Occipital lobe (tissue), 2 donors: ENCODE measurements around the gene LSAMP. TPM values are rescaled to one million over a fixed set of nuclear protein-coding genes. Genes with fewer than 3 reads are reported as not detected.
"Not testable (repeated sequence)": the region's sequence is repeated elsewhere in the genome, so short reads cannot be mapped to it uniquely, and the experiment has no call there.

Experiments used
- DNase-seq: peaks from one replicate; lab custom pipeline; 2025; lab: John Stamatoyannopoulos, UW
- total RNA-seq: library from RNA; depleted of rRNA; stranded (reverse); fragments of >200 nt; gene quantifications from one replicate; pipeline ENCODE4 v1.2.3, GENCODE V29; 2014

The LSAMP gene
- total RNA-seq, 1 donor from 2014 or later = 47.3 TPM

DNA sequence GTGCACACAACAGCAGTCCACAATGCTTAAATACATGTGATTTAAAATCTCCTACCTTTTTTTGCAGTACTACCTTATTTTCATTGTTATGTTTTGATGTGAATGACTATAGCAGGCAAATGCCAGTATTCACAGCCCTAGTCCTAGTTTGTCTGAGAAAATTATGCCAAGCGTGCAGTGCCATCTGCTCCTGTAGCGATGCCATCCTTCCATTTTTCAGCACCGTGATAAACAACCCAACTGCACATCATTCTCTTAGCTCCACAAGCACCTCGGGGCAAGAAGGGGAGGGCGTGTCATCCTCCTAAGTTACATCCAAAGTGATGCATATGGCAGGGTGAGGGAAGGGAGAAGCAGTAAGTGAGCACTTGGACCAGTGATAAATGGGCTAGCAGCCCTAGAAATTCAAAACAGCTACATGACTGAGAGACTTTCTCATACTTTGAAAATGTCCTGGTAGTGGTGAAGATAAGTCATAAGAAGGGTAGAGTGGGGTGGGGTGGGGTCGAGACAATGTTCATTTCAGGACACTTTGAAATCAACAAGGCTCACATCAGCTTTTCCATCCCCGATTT lies 198.8 kb downstream of the LSAMP start:
- no peak for DNase-seq

DNA sequence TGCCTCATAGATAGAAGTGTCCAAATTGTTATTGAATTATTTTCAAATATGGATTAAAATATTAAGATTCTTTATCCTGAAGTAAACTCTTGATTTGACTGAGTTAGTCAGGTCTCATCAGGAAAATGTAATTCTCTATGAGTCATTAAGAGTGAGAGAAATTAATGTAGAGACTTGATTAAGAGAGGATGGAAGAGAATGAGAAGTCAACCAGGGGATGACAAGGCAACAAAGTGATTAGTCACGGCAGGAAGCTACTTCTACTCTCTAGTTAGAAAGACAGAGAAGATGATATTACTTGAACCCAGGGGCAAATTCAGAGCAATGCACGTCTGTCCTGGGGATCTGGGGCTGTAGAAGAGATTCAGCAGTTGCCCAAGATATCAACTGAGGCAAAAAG lies 202.5 kb downstream of the LSAMP start:
- DNase-seq = no peak

DNA sequence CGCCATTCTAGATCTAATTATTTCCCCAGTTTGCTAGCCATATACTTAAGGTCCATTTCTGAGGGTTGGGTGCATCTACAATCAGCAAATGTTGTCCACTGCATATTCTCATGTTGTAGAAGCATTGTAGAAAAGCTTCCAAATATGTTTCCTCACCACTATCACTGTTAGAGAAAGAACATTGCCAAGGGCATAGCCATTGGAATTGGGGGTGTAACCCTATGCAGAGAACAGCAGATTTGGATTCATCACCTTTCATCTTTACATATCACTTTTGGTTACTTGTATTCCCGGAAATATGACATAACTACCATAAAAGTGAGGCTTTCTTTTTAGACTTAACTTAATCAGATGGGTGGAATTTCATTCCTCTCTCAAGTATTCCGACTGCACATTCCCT lies 203.6 kb downstream of the LSAMP start:
- no peak for DNase-seq

DNA sequence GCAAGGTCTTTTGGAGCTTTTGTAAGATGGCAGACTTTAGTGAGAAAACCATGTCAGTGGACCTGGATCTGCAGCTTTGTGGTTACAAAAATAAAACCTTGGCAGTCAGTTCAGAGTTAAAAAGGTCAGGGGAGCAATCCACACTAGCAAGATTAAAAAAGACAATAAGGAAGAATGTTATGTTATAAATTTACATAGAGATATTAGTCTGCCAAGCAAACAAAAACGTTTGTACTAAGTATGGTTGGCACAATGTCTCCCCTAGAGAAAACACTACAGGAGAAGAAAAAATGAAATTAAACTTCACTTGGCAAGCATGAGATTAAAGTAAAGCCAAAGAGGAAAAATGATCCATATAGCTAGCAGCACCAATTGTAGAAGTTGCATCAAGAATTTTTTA lies 205.0 kb downstream of the LSAMP start:
- DNase-seq = no peak

DNA sequence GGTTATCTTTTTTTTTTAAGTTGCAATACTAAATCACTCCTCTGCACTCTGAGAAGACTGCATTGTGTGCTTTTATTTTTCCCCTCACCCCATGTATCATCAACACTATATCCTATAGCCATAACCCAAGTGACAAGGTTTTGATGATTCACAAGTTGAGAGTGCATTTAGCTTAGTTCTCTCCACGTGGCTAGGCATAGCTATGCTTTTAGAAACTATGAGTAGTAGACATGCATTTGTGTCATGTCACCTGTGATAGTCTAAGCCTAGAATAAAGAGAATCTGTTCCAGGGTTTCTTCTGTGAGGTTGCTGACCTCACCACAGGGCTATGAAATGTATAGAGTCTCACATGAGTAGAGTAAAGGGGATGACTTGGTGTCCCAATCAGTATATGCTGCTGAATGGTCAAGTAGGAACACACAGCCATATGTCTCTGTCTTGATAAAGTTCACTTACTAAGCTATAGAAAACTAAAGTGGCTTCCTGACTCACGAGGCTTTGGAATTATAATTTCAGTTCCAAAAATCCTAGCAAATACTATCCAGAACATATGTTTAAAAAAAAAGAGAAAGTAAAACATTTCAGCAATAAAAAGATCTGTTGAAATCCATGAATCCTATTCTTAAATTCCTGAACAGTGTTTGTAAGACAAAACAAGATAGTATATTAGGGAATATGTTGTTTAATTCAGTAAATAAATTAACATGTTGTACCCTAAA lies 206.3 kb downstream of the LSAMP start:
- DNase-seq = no peak

DNA sequence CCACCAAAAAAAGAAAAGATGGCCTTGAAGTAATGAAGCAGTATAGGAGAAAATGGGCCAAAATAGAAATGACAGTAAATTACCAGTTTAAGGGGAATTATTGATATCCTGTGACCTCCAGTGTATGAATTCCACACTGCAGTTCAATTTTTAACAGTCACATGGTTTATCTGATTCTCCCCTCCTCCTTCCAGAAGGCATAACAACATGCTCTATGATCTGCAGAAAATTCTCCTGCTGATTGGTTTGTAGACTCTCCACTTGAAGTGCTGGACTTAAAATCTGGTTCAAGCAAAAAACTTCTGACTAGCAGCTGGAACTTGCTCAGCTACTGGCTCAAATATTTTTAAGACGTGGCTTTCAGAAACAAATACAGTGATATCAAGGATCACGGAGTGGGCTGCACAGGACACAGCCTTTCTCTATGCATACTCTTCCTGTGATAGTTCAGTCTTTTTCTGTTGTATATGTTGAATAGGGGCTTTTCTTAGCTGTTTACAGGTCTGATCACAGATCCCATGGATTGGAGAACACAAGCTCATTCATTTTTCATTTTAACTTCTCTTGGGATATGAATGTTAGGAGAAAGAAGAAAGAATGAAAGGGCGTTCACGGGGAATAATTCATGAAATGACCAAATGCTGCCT lies 211.5 kb downstream of the LSAMP start:
- no peak for DNase-seq

DNA sequence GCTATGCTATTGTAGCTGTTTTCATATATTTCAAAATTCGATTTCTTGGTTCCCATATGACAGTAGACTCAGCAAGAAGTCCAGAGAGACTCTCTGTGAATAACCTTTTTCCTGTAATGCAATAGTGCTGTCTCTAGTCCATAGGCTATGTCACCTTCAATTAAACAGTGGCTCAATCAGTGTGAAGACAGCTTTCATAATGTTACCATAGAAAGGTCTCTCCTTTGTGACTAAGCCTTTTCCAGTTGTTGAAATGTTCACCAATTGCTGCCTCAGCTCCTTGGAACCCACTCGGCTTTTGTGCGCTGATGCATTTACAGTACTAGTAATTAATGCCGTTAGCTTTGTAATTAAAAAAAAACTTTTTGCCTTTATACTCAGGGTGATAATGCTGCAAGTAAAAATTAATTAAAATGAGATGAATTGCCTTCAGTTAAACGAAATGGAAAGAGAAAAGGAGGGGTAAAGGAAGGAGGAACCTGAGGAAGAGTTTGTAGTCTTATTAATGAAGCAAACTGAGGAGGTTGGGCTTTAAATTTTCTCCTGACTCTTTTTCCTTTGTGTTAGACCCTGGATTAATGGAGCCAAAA lies 214.8 kb downstream of the LSAMP start:
- no peak for DNase-seq

DNA sequence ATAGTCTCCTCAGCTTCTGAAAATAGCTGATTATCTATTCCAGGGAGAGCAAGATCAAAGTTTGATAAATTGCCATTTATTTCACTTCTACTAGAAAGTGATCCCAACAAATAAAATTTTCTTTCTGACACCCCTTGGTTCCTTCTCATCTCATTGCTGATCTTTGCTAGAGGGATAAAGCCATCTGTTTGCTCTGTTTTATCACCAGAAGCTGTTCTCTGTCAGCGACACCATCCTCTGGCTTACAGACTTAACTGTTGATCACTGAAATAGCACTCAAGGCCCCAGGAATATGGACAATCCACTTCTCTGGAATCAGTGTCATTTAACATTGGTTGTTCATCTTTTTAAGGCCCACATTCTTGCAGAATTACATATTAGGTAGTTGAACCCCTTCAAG lies 219.0 kb downstream of the LSAMP start:
- no peak for DNase-seq

DNA sequence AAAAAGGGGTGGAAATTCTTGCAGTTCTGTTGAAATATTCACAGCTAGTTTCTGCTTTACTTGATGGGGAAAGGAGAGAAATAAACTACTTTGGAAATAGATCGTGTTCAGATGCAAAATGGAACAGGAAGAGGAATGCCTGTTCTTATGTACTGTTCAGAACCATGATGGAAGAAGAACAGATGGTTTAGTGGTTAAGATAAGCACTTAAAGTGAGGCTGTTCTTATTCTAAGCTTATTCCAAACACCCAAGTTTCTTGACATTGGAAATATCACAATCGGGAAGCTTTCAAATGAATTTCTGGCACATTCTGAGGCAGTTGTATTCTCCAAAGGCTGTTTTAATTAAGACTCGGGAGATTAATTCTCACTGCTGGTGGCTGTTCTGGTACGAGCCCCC lies 228.5 kb downstream of the LSAMP start:
- DNase-seq = no peak

DNA sequence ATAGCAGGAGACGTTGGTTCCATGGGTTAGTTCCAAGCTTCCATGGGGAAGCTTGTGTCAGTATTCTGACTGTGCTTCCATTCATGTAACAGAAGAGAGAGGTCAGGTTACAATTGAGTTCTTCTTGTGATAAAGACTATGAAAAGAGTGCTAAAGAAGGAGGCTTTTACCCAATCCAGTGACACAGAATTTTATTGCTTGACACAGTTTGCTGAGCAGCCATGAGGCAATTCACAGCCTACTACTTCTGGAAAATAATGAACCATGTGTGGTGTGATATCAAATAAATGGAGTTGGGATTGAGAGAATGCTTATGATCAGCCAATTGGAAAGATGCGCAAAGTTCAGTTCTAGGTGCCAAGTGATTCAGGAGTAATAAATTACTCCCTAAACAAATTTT lies 233.4 kb downstream of the LSAMP start:
- no peak for DNase-seq

DNA sequence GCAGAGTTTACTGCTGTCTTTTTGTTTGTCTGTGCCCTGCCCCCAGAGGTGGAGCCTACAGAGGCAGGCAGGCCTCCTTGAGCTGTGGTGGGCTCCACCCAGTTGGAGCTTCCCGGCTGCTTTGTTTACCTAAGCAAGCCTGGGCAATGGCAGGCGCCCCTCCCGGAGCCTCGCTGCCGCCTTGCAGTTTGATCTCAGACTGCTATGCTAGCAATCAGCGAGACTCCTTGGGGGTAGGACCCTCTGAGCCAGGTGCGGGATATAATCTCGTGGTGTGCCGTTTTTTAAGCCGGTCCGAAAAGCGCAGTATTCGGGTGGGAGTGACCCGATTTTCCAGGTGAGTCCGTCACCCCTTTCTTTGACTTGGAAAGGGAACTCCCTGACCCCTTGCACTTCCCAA lies 236.5 kb downstream of the LSAMP start:
- DNase-seq = not testable (repeated sequence)

DNA sequence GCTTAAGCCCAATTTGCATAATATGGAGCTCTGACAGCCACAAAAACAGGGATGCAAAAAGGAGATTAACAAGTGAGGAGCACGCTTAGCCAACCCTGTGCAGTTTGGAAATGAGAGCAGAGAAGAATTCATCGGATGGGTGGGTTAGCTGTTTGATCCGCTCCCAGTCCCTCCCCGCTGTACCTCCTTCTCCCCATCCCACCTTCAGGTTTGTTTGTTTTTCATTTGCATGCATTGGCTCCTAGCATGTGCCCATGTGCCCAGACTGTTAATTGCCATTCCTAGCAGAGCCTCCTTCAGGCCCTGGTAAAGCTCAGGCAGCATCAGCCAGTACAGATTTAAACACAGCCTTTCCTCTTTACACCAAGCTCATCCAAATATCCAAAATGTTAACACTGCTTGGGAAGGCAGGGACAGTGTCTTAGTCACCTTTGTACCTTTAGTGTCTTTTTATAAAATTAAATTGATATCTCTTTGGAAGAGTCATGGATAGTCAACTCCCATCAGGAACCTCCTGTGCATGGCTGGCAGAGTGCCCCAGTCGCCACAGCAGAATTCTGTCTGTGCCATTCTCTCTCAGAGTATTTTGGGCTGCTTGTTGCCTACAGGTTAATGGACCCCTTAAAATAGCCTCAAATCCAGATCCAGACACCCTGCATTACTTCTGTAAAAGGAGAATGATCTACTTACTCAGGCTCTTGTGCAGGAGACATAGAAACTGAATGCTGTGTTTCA lies 244.2 kb downstream of the LSAMP start:
- DNase-seq = no peak

DNA sequence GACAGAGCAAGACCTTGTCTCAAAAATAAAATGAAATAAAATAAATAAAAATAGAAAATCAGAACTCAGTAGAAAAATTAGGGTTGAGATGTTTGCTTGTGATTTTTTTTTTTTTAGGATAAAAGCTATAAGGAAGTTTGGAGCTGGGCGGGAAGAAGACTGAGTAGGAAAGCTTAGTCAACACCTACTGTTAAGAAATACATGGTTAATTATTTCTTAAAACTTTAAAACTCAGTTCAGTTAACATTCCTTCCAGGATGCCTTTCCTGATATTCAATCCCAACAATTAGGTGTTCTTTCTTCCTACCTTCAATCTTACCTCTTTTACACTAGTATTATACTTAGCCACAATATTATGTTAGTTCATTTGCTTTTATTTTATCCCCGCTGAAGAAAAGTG lies 246.2 kb downstream of the LSAMP start:
- no peak for DNase-seq

DNA sequence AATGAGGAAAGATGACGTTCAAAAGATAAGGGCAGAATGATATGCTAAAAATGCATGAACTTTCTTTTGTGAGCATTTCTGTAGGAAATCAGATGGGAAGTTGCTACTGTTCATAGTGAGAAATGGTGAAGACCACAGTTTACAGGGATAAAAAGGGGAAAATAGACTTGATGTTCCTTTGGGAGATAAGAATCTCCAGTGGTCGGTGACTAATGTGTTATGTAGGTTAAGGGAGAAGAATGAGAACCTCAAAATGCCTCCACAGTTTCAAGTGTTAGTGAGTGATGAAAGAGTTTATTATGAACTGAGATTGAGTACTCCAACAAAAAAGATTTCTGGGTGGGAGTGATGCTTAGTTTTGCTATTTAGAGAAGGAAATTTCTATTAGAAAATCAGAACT lies 247.2 kb downstream of the LSAMP start:
- DNase-seq = no peak

DNA sequence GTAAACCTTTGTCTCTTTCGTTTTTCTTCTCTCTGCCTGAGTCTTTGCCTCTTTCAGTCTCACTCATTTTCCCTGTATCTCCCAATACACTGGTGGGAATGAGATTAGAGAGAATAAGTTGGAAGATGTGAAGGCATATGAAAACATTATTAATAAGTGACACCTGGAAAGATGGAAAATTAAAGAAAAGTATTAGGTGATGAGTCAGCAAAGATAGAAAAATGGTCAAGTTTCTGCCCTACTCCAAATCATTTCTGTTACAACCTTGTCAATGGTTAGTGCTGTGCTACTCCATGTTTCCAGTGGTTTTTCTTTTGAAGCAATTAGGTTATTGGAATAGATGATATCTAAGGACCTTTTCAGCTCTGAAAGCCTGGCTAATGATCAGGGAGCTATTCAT lies 252.8 kb downstream of the LSAMP start:
- no peak for DNase-seq

DNA sequence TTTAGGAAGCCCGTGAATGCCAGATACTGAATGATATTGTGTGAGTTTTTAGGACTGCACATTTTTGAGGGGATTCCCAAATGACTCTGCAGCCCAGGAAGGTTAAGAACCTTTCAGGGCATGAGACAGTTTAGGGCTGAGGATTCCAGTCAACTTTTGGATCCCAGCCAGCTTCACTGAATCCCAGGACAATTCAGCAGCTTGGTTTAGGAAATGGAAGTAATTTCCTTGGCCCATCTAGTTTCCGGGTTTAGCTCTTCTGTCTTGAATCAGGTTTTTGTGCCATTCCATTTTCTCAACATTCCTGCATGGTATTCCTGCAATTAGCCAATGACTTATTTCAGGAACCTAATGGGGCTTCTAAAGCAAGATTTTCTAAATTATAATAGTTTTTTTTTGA lies 253.9 kb downstream of the LSAMP start:
- DNase-seq = no peak

DNA sequence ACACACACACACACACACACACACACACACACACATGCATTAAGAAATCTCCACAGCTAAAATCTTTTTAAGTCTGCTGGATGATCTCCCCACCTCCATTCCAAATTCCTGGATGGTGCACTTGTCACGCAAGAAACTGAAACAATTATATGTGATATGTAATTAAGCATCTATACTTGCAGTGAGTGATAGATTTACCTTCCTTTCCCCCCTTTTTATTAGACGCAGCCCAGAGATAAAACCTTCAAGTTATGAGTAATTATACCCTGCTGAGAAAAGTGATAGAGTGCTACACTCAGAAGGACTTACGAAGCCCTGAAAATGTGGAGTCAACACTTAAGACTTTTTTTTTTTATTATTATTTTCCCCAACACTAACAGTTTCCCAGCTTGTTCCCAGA lies 255.2 kb downstream of the LSAMP start:
- no peak for DNase-seq

DNA sequence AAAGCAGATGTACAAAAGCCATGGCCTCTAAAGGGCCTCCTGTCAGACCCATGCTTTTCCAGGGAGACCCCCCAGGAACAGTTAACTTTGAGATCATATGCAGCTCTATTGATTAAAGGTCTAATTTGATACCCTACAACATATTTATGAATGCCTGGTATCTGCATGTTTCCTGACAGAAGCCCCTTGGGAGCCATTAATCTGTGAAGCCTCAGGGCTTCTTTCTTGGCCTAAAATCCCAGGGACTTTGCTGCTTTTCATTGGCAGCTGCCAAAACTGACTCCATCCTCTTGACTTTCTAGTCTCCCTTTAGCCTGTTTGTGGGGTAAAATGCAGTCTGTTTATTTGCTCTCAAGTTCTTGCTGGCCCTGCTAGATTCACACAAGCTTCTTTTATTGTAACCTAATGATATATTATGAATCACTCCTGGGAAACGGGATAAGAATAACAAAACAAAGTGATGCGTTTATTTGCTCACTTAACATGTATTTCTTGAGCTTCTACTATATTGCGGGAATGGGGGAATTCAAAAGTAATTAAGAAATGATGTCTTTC lies 257.0 kb downstream of the LSAMP start:
- no peak for DNase-seq

DNA sequence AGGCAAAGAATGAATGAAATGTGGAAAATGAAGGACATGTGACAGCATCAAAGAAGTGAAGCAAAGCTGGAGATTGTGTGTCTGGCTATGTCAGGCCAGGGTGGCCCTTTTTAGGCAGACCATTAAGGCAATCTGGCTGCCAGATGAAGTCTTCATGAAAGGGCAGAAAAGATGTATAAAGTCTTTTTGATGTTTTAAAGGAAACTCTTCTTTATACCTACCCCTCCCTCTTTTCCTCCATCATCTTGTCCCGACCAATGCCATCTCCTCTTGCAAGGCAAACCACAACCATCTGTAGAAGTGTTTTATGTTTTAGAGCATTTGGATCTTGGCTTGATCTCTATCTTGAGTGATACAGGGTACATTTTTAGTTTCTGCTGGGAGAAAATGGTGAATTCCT lies 259.2 kb downstream of the LSAMP start:
- no peak for DNase-seq

DNA sequence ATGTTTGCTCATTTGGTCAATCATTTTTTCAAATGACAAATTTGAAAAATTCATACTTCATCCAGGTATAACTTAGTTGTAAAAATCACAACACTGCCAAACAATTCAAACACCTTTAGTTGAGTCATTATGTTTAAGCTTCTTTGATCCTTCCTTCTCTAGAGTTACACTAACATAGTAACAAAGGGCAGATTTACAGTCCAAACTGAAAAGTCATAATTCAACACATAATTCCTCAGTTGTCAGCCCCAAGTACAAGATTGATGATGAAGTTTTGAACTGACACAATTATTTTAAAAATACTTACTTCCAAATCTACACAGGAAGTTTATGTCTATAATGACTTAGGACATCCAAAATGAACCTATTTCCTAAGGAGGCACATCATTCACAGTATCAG lies 264.1 kb downstream of the LSAMP start:
- DNase-seq = no peak

DNA sequence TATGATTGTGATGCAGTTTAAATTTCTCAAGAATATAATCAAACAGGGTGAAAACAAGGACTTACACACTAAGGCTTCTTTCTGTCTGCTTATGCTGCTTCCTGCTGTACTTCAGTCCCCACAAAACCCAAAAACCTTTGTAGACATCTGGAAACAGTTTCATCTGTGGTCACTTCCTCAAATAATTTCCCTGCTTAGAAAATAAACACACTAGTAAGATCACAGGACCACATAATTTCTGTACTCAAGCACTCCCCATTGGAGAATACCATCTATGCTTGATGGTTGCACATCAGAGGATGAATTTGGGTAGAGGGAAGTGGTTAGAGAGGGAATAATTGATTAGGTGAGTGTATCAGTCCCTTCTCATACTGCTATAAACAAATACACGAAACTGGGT lies 266.2 kb downstream of the LSAMP start:
- DNase-seq = no peak
